ENCODE measurements around the gene SERPINI1.

SERPINI1 gene

DNA sequence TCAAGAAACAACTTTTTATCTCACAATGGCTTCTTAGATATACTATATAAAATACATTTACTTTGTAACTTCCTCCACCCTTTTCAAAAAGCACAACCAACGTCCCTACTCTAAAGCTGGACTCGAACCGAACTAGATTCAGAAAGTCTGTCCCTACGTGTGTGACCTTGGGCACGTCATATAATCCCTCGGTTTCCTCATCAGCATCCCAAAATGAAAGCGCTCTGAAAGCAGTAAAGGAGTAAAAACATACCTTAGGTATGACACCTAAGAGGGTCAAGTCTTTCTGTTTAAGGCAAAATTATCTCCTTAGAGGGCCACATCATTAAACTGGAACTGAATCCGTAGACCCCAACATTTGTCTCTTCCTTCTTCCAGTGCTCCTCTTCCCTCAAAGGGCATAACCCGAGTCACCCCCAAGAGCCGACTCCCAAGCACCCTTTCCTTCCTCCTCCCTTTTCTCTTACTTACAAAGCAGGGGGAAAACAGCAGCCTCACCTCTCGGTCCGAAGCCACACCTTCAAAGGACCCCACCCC, 1.5 kb upstream of the SERPINI1 start:
- TF ChIP-seq, protein P1, sequence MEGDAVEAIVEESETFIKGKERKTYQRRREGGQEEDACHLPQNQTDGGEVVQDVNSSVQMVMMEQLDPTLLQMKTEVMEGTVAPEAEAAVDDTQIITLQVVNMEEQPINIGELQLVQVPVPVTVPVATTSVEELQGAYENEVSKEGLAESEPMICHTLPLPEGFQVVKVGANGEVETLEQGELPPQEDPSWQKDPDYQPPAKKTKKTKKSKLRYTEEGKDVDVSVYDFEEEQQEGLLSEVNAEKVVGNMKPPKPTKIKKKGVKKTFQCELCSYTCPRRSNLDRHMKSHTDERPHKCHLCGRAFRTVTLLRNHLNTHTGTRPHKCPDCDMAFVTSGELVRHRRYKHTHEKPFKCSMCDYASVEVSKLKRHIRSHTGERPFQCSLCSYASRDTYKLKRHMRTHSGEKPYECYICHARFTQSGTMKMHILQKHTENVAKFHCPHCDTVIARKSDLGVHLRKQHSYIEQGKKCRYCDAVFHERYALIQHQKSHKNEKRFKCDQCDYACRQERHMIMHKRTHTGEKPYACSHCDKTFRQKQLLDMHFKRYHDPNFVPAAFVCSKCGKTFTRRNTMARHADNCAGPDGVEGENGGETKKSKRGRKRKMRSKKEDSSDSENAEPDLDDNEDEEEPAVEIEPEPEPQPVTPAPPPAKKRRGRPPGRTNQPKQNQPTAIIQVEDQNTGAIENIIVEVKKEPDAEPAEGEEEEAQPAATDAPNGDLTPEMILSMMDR (conservative IDR thresholded peaks at IDR 0.05; ENCODE audit: low read depth, low read length) = no peak
- peak overlapping the region; percentile 92 for H3K4me3 ChIP-seq (ENCODE audit: low read length)
- no peak for DNase-seq (ENCODE audit: low read depth)

GRCh38 chr3:167734498-167735232, 856 bp upstream of the SERPINI1 start, which contains the start of gene PDCD10:
PDCD10 (minus strand) TSS chr3:167734892; CDS start chr3:167720157, 14,735 bp downstream.
- TF ChIP-seq, protein P1 (conservative IDR thresholded peaks at IDR 0.05; ENCODE audit: low read depth, low read length) = no peak
- H3K4me3 ChIP-seq (ENCODE audit: low read length) = peak within 1 kb of the TSS; percentile 92
- DNase-seq (ENCODE audit: low read depth) = peak; percentile 99

DNA sequence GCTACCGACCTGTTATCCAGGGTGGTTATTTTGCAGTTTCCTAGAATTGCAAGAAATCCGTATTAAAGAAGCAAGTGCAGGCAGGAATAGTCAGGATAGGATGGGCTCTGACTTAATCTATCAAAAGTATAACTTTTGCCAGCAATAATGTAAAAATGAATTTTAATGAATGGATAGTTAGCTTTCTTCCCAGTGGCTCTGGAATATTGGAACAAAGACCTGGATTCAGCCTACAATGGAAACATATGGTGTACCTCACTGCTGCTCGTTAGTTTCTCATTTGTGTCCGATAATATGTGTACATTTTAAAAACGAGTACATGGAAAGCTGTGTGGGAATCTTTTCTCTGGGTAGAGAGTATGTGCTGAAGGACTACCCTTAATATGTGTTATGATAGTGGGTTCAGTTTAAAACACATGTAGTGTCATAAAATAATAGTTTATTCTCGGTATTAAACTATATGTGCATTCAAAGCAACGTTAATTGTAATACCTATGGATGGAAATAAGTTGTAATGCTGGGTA, 805 bp downstream of the SERPINI1 start:
- DNase-seq (ENCODE audit: low read depth) = no peak
- H3K4me3 ChIP-seq (ENCODE audit: low read length) = peak overlapping the region; percentile 92
- TF ChIP-seq, protein P1 (conservative IDR thresholded peaks at IDR 0.05; ENCODE audit: low read depth, low read length) = no peak

DNA sequence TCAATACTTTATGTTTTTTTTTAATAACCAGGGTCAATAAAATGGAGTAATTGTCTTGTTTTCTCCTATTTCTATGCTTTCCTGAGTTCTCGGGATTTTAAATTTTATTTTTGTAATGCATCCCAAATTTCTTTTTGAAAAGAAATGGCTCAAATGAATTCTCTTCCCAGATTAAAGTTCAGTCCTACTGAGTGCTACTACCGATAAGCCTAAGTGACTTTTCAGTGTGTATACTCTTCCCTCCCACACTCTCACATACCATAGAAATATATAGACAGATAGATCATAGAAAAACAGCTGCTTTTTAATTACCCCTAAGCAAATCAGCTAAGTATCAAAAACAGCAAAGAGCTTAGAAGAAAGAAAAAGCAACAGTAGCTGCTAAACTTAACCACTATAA, 1.5 kb downstream of the SERPINI1 start:
- no peak overlapping the region for H3K4me3 ChIP-seq (ENCODE audit: low read length)
- TF ChIP-seq, protein P1 (conservative IDR thresholded peaks at IDR 0.05; ENCODE audit: low read depth, low read length) = no peak
- DNase-seq (ENCODE audit: low read depth) = no peak

- H3K4me3 ChIP-seq (ENCODE audit: low read length) = no peak overlapping the region
- TF ChIP-seq, protein P1 (conservative IDR thresholded peaks at IDR 0.05; ENCODE audit: low read depth, low read length) = no peak
- no peak for DNase-seq (ENCODE audit: low read depth)
Observed at GRCh38 chr3:167738037-167738436, 2.5 kb downstream of the SERPINI1 start.

DNA sequence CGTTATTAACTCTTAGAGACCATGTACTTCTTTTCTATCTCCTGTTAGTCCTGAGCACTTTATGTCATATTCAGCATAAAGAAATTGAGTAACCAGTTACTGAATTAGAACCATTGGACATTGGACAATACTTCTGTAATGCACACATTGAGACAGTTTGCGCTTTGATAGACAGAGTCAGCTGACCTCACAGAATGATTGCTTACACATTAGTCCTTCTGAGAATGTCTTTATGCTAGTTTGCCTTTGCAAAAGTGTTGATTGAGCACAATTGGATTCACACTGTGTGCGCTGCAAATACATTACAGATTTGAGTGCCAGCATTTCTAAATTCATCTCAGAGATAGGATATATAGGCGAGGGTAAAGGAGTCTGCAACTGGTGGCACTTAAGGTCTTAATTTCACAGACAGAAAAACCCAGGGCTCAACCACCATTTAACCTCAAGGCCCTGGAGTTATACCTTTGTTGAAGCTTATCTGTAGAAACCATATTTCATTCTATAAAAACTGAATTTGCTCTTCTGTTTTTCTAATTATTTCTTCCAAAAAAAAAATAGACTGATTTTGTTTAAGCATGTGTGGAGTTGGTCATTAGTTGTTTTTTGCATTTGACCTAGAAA, 3.8 kb downstream of the SERPINI1 start:
- TF ChIP-seq, protein P1 (conservative IDR thresholded peaks at IDR 0.05; ENCODE audit: low read depth, low read length) = no peak
- no peak overlapping the region for H3K4me3 ChIP-seq (ENCODE audit: low read length)
- DNase-seq (ENCODE audit: low read depth) = no peak
